ENCODE data around the gene POU2F2.

DNA sequence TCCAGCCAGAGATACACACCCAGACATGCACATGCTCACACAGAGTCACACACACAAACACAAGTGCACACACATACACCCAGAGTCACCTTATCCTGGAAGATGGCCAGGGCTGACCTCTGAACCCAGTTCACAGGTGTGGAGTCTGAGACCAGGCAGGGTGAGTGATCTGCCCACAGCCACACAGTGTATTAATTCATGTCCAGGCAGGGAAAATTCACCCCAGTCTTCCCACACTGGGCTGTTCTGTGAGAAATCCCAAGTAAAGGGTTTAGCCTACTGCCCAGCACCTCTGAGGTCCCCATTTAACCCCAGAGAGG lies 2.0 kb downstream of the POU2F2 start:
- no peak for TF ChIP-seq POLR2A (IDR thresholded peaks at IDR 0.05)
- TF ChIP-seq, protein P1, sequence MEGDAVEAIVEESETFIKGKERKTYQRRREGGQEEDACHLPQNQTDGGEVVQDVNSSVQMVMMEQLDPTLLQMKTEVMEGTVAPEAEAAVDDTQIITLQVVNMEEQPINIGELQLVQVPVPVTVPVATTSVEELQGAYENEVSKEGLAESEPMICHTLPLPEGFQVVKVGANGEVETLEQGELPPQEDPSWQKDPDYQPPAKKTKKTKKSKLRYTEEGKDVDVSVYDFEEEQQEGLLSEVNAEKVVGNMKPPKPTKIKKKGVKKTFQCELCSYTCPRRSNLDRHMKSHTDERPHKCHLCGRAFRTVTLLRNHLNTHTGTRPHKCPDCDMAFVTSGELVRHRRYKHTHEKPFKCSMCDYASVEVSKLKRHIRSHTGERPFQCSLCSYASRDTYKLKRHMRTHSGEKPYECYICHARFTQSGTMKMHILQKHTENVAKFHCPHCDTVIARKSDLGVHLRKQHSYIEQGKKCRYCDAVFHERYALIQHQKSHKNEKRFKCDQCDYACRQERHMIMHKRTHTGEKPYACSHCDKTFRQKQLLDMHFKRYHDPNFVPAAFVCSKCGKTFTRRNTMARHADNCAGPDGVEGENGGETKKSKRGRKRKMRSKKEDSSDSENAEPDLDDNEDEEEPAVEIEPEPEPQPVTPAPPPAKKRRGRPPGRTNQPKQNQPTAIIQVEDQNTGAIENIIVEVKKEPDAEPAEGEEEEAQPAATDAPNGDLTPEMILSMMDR (IDR thresholded peaks at IDR 0.05) = no peak
